Liver (tissue), 9 donors: ENCODE results near the gene TNC. TPM values are rescaled to one million over a fixed set of nuclear protein-coding genes. Genes with fewer than 3 reads are reported as not detected.
A peak's percentile ranks its signal among the peaks of the same experiment; 100 is the strongest.

Source experiments
- DNase-seq: peaks from one replicate; pipeline ENCODE4 v3.0.0-alpha.2; 2017; ENCODE audit warnings: low spot score
- H3K27ac ChIP-seq, 2 donors: one replicate each; pipeline ENCODE4 v1.7.0; 2013; ENCODE audit warnings: inconsistent platforms in 2 of 2, low read length in 2 of 2, control low read depth in 1 of 2, low read depth in 1 of 2, mild to moderate bottlenecking in 1 of 2
- H3K27me3 ChIP-seq, 4 donors: one replicate each; pipeline versions ENCODE4 v1.6.1 to v1.7.0; 2013; ENCODE audit warnings: low read length in 3 of 4, inconsistent platforms in 1 of 4, mild to moderate bottlenecking in 1 of 4, moderate library complexity in 1 of 4; ENCODE audit not compliant: control insufficient read depth in 4 of 4, insufficient read depth in 4 of 4
- H3K36me3 ChIP-seq, 4 donors: one replicate each; pipeline versions ENCODE4 v1.6.1 to v1.7.0; 2013; ENCODE audit warnings: low read length in 3 of 4, mild to moderate bottlenecking in 3 of 4, low read depth in 1 of 4, moderate library complexity in 1 of 4; ENCODE audit not compliant: control insufficient read depth in 4 of 4, insufficient read depth in 3 of 4
- H3K4me1 ChIP-seq, 4 donors: one replicate each; pipeline versions ENCODE4 v1.6.1 to v1.7.0; 2013; ENCODE audit warnings: low read length in 3 of 4, mild to moderate bottlenecking in 3 of 4, moderate library complexity in 1 of 4; ENCODE audit not compliant: control insufficient read depth in 4 of 4, insufficient read depth in 4 of 4
- H3K4me3 ChIP-seq, 3 donors: one replicate each; pipeline versions ENCODE4 v1.6.1 to v1.7.0; 2013; ENCODE audit warnings: low read length in 3 of 3, control low read depth in 1 of 3, low read depth in 1 of 3, mild to moderate bottlenecking in 1 of 3
- H3K9ac ChIP-seq, 2 donors: one replicate each; pipeline ENCODE4 v1.7.0; 2013; ENCODE audit warnings: low read length in 2 of 2, mild to moderate bottlenecking in 2 of 2, moderate library complexity in 2 of 2, control low read depth in 1 of 2, low read depth in 1 of 2
- H3K9me3 ChIP-seq, 4 donors: one replicate each; pipeline versions ENCODE4 v1.6.1 to v1.7.0; 2013; ENCODE audit warnings: low read length in 3 of 4; ENCODE audit not compliant: control insufficient read depth in 4 of 4
- EGR1 ChIP-seq, 2 donors: IDR thresholded peaks; 2 replicates each; pipeline ENCODE4 v1.6.1; 2016 to 2018; ENCODE audit warnings: antibody characterized with exemption in 2 of 2, low read depth in 2 of 2
- FOXA1 ChIP-seq: IDR thresholded peaks from 2 replicates; pipeline ENCODE4 v1.6.1; 2016; ENCODE audit warnings: antibody characterized with exemption
- FOXA2 ChIP-seq: IDR thresholded peaks from 2 replicates; pipeline ENCODE4 v1.6.1; 2016; ENCODE audit warnings: antibody characterized with exemption
- GABPA ChIP-seq, 2 donors: IDR thresholded peaks in 1 of 2; conservative IDR thresholded peaks in 1 of 2; 2 replicates each; pipeline ENCODE4 v1.6.1; 2016; ENCODE audit warnings: antibody characterized with exemption in 2 of 2, mild to moderate bottlenecking in 1 of 2, moderate library complexity in 1 of 2
- HNF4A ChIP-seq, 2 donors: conservative IDR thresholded peaks; 2 replicates each; pipeline ENCODE4 v1.6.1; 2016; ENCODE audit warnings: antibody characterized with exemption in 2 of 2, mild to moderate bottlenecking in 2 of 2
- HNF4G ChIP-seq: IDR thresholded peaks from 2 replicates; pipeline ENCODE4 v1.6.1; 2016; ENCODE audit warnings: antibody characterized with exemption
- JUND ChIP-seq, 2 donors: IDR thresholded peaks; 2 replicates each; pipeline ENCODE4 v1.6.1; 2016; ENCODE audit warnings: antibody characterized with exemption in 2 of 2
- NR2F2 ChIP-seq: IDR thresholded peaks from 2 replicates; pipeline ENCODE4 v1.6.1; 2016; ENCODE audit warnings: antibody characterized with exemption
- RAD21 ChIP-seq, 2 donors: IDR thresholded peaks; 2 replicates each; pipeline ENCODE4 v1.6.1; 2016; ENCODE audit warnings: antibody characterized with exemption in 2 of 2, mild to moderate bottlenecking in 2 of 2
- SP1 ChIP-seq: IDR thresholded peaks from 2 replicates; pipeline ENCODE4 v1.6.1; 2018; ENCODE audit warnings: antibody characterized with exemption, mild to moderate bottlenecking
- TAF1 ChIP-seq: conservative IDR thresholded peaks from 2 replicates; pipeline ENCODE4 v1.6.1; 2016; ENCODE audit warnings: antibody characterized with exemption, mild to moderate bottlenecking
- YY1 ChIP-seq: IDR thresholded peaks from 2 replicates; pipeline ENCODE4 v1.6.1; 2016; ENCODE audit warnings: antibody characterized with exemption, mild to moderate bottlenecking
- WGBS: extraction: QIAGEN DNeasy Blood & Tissue Kit; methylation state at CpG from one replicate; pipeline ENCODE4 v1.1.7; 2013; 5-methylcytosine and 5-hydroxymethylcytosine counted together
- polyA plus RNA-seq, 2 donors: library from polyadenylated mRNA; stranded (reverse) in 1 of 2; unstranded in 1 of 2; fragments of 200-250 nt in 1 of 2; fragments of >200 nt in 1 of 2; fragmentation: Nextera tagmentation in 1 of 2; extraction: Ambion mirVana in 1 of 2; gene quantifications; one replicate each; pipeline versions ENCODE4 v1.2.1 to v1.2.3, GENCODE V29; 2013 to 2015
- total RNA-seq, 2 donors: library from RNA; depleted of rRNA; stranded (reverse); fragments of >200 nt; gene quantifications; one replicate each; pipeline ENCODE4 v1.2.3, GENCODE V29; 2014
- TF ChIP-seq, protein P1 (sequence below): IDR thresholded peaks from 2 replicates; pipeline ENCODE4 v1.6.1; 2016; ENCODE audit warnings: antibody characterized with exemption
- TF ChIP-seq, protein P2 (sequence below): fragments of 150-350 bp; IDR thresholded peaks from 2 replicates; pipeline ENCODE4 v1.5.1; 2017; ENCODE audit warnings: improper control_type of control experiment, low read depth, low read length; ENCODE audit not compliant: missing input control
- TF ChIP-seq, protein P3 (sequence below): IDR thresholded peaks from 2 replicates; pipeline ENCODE4 v1.6.1; 2016; ENCODE audit warnings: antibody characterized with exemption
- donor health status: healthy.
- donor health status: healthy.
- donor health status: healthy.
- donor health status: healthy.
- donor health status: healthy.

Gene TNC
- total and polyA plus RNA-seq, 4 donors = 0.19 to 6.3 (median 1.8) TPM

DNA sequence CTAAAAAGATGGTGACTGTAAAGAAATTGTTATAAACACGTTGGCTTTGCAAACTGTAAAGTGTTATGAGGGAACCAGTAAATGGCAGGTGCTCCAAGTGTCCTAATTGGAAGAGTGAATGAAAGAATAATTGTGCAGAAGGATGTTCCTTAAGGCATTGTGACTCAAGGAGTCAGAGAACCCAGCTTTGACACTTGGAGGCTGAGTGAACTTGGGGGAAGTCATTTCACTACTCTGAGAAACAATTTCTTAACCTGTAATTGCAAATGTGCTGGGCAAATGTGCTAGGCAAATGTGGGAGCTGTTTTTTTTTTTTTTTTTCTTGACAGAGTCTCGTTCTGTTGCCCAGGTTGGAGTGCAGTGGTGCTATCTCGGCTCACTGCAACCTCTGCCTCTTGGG is 103.5 kb downstream of the TNC start (continued):
- TF ChIP-seq, protein P1, sequence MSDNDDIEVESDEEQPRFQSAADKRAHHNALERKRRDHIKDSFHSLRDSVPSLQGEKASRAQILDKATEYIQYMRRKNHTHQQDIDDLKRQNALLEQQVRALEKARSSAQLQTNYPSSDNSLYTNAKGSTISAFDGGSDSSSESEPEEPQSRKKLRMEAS = no peak
- TF ChIP-seq HNF4G = no peak
- TF ChIP-seq FOXA1 = no peak
- TF ChIP-seq GABPA (IDR thresholded peaks at IDR 0.05 in 1 of 2, conservative IDR thresholded peaks at IDR 0.05 in 1 of 2) = no peak
- no peak for TF ChIP-seq TAF1
- TF ChIP-seq FOXA2 = no peak
- no peak for TF ChIP-seq RAD21 (IDR thresholded peaks at IDR 0.05)
- no peak for TF ChIP-seq EGR1 (IDR thresholded peaks at IDR 0.05; ENCODE audit: low read depth in 2 of 2)
- no peak for TF ChIP-seq NR2F2
- TF ChIP-seq YY1 = no peak
- TF ChIP-seq HNF4A (conservative IDR thresholded peaks at IDR 0.05) = no peak

DNA sequence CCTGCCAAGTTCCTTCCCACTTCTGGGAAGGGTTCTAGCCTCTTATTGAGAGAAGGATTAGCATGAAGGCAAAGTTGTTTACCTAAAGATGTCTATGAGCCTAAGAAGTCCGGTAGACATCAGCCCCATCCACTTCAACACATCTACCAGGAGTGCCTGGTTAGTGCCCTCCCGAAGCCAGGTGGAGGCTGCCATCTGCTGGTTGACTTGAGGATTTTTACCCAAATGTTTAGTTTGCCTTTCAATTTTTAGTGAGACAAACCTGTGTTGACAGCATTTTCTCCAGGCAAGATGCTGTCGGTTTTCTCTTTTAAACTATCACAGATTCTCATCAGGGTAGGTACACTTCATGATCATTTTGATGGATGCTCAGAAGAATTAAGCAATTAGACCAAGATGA is 104.0 kb downstream of the TNC start:
- WGBS = under 1% methylated on average over 3 of the region's 3 CpGs
- Histone ChIP-seq H3K9ac (no peak overlapping the region), H3K27me3 (no peaks in the 10 kb centered on the region), H3K27ac (no peak overlapping the region), H3K36me3 (no peaks in the 10 kb centered on the region), H3K9me3 (no peaks in the 10 kb centered on the region), H3K4me3 (no peak overlapping the region), H3K4me1 (no peaks in the 10 kb centered on the region)
- peak; percentile 68 for DNase-seq
- TF ChIP-seq RAD21 (IDR thresholded peaks at IDR 0.05) (peak; percentile 99 to 100), TAF1 (no peak)
- TF ChIP-seq, protein P2, sequence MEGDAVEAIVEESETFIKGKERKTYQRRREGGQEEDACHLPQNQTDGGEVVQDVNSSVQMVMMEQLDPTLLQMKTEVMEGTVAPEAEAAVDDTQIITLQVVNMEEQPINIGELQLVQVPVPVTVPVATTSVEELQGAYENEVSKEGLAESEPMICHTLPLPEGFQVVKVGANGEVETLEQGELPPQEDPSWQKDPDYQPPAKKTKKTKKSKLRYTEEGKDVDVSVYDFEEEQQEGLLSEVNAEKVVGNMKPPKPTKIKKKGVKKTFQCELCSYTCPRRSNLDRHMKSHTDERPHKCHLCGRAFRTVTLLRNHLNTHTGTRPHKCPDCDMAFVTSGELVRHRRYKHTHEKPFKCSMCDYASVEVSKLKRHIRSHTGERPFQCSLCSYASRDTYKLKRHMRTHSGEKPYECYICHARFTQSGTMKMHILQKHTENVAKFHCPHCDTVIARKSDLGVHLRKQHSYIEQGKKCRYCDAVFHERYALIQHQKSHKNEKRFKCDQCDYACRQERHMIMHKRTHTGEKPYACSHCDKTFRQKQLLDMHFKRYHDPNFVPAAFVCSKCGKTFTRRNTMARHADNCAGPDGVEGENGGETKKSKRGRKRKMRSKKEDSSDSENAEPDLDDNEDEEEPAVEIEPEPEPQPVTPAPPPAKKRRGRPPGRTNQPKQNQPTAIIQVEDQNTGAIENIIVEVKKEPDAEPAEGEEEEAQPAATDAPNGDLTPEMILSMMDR = peak; percentile 85

DNA sequence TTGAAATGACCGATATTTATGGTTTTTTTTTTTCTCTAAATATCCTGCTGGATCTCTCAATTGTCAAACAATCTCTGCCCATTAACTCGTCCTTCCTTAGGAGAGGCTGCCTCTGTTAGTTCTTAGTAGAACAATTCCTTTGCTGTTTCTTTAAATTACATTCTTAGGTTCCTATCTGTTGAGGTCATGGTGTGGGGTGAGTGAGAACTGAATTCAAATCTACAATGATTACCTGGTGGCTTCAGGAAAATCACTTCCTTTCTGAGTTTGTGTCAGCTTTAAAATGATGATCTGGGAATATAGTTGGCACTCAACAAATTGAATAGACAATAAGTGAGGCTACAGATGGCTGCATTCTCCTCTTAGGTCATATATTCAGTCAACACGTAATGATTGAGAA is 105.5 kb downstream of the TNC start:
- no peak overlapping the region for H3K4me3 ChIP-seq
- 90% methylated on average over 3 of the region's 3 CpGs for WGBS
- no peak overlapping the region for H3K27ac ChIP-seq
- no peaks in the 10 kb centered on the region for H3K4me1 ChIP-seq
- no peak for TF ChIP-seq SP1
- TF ChIP-seq, protein P3, sequence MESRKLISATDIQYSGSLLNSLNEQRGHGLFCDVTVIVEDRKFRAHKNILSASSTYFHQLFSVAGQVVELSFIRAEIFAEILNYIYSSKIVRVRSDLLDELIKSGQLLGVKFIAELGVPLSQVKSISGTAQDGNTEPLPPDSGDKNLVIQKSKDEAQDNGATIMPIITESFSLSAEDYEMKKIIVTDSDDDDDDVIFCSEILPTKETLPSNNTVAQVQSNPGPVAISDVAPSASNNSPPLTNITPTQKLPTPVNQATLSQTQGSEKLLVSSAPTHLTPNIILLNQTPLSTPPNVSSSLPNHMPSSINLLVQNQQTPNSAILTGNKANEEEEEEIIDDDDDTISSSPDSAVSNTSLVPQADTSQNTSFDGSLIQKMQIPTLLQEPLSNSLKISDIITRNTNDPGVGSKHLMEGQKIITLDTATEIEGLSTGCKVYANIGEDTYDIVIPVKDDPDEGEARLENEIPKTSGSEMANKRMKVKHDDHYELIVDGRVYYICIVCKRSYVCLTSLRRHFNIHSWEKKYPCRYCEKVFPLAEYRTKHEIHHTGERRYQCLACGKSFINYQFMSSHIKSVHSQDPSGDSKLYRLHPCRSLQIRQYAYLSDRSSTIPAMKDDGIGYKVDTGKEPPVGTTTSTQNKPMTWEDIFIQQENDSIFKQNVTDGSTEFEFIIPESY = no peak
- TF ChIP-seq GABPA (IDR thresholded peaks at IDR 0.05 in 1 of 2, conservative IDR thresholded peaks at IDR 0.05 in 1 of 2) = no peak
- no peak for TF ChIP-seq JUND (IDR thresholded peaks at IDR 0.05)
- H3K36me3 ChIP-seq = no peaks in the 10 kb centered on the region
- H3K9ac ChIP-seq = no peak overlapping the region
- no peak for DNase-seq
- H3K9me3 ChIP-seq = no peaks in the 10 kb centered on the region
- H3K27me3 ChIP-seq = no peaks in the 10 kb centered on the region
